ENCODE data around the gene HRCT1.
"Not testable (repeated sequence)": the region's sequence is repeated elsewhere in the genome, so short reads cannot be mapped to it uniquely, and the experiment has no call there.

The HRCT1 gene

GRCh38 chr9:35918780-35919179, 12.8 kb downstream of the HRCT1 start:
- no peak for DNase-seq (ENCODE audit: low spot score)

GRCh38 chr9:35919212-35920008, 13.4 kb downstream of the HRCT1 start:
- no peak for DNase-seq (ENCODE audit: low spot score)

DNA sequence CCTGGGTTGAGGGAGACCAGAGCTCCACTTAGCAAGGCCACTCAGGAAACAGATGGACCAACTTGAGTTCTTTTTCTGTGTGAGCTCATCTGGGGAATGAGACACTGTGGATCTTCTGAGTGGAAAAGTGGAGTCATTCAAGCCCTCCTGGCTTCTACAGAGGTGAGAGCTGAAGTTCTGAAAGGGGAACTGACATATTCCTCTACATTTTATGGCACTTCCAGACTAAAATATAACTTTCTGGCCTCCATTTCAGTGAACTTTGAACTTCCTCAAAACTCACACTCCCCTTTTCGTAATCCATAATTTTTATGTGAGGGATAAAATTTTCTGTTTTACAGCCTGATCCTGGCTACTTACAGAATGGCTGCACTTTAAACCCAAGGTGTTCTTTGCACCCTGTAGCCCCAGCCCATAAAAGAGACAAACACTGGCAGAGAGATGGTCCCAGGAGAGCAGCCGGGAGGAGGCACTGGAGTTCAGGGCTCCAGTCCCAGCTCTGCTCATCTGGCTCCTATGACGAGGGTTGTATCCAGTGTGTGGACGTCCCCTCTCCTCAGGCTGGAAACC, 14.1 kb downstream of the HRCT1 start:
- no peak for DNase-seq (ENCODE audit: low spot score)

DNA sequence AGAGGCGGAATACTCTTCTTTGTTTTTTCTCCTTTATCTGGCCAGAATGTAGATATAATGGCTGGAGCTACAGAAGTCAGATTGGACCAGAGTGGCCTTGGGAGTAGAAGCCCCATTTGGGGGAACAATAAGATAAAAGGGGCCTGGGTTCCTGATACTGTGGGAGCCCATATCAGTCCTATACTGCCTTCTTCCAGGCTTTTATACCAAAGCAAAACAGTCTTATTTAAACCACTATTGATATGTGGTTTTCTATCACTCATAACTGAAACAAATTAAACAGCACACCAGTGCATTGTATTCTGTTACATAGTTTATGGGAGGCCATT, 17.6 kb downstream of the HRCT1 start:
- DNase-seq (ENCODE audit: low spot score) = no peak

DNA sequence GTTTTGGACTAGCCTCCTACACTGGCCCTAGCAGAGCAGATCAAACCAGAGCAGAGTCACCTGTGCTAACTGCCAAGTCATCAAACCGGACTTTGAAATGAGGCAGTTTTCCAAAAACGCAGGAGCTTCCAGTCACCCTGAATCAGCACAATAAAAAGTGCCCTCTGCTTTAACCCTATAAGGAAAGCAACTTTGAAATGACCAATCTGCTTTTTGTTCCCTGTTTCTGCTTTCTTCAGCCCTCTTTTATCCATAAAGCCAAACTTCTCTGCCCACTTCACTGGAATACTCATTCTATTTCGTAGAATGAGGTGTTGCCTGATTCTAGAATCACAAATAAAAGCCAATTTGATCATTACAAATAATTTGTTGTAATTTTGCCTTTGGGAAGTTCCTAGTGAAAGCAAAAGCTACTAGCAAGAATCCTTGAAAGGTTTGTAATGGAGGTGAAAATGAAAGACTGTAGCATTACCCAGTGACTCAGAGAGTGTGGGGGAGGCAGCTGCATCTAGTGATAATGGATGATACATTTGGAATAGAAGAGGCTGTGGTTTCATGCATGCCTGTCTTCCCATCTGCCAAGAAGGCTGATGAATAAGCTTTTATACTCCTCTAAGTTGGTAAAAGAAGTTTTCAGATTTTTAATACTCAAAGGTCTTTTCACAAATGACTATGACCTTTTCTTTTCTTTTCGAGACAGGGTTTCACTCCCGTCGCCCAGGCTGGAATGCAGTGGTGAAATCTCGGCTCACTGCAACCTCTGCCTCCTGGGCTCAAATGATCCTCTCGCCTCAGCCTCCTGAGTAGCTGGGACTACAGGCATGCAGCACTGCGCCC, 18.1 kb downstream of the HRCT1 start:
- no peak for DNase-seq (ENCODE audit: low spot score)

- DNase-seq (ENCODE audit: low spot score) = no peak
Observed at GRCh38 chr9:35928591-35929452, 22.8 kb downstream of the HRCT1 start.

GRCh38 chr9:35929453-35929718, 23.4 kb downstream of the HRCT1 start:
- no peak for DNase-seq (ENCODE audit: low spot score)

DNA sequence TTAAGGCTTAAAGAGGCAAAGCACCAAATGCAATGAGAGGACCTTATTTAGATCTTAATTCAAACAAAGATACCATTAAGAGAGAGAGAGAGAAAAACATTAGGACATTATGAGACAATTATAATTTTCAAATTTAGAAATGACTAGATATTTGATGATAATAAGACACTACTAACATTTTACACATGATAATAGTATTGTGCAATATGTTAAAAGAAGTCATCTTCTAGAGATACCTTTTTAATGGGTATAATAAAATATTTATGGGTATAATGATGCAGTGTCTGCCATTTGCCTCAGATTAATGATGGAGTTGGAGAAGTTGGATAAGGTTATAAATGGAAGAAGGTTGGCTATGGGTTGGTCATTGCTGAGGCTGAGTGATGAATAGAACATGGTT, 24.5 kb downstream of the HRCT1 start:
- DNase-seq (ENCODE audit: low spot score) = no peak

DNA sequence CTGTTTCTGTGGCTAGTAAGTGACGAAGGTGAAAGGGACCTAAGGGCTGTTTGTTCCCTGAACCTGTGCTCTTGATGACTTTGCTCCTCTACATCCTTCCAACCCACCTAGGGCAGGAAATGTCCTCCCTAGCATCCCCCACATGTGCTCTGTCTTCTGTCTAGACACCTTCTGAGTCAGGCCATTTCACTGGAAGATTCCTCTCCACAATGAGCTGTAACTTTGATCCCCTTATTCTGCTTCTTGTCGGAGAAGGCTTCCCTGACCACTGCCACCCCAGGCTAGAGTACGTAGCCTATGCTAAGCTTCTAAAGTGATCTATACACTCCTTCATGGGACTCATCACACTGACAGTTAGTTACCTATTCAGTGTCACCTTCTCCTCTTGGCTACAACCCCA, 25.0 kb downstream of the HRCT1 start:
- no peak for DNase-seq (ENCODE audit: low spot score)

GRCh38 chr9:35932735-35933134, 26.7 kb downstream of the HRCT1 start:
- peak; percentile 3 for DNase-seq (ENCODE audit: low spot score)

GRCh38 chr9:35933550-35934067, 27.6 kb downstream of the HRCT1 start:
- no peak for DNase-seq (ENCODE audit: low spot score)

- DNase-seq (ENCODE audit: low spot score) = not testable (repeated sequence)
Observed at GRCh38 chr9:35934069-35934468, 28.1 kb downstream of the HRCT1 start.

DNA sequence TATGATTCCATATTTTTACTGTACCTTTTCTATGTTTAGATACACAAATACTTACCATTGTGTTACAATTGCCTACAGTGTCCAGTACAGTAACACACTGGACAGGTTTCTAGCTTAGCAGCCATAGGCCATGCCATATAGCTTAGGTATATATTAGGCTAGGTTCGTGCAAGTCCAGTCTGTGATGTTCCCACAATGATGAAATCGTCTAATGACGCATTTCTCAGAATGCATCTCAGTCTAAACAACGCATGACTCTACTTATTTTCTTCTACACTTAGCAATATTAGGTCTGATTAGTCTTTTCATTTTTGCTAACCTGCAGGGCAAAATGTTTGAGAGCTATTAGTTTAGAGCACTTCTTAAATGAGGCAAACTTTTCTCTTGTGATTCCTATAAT, 29.3 kb downstream of the HRCT1 start:
- no peak for DNase-seq (ENCODE audit: low spot score)

DNA sequence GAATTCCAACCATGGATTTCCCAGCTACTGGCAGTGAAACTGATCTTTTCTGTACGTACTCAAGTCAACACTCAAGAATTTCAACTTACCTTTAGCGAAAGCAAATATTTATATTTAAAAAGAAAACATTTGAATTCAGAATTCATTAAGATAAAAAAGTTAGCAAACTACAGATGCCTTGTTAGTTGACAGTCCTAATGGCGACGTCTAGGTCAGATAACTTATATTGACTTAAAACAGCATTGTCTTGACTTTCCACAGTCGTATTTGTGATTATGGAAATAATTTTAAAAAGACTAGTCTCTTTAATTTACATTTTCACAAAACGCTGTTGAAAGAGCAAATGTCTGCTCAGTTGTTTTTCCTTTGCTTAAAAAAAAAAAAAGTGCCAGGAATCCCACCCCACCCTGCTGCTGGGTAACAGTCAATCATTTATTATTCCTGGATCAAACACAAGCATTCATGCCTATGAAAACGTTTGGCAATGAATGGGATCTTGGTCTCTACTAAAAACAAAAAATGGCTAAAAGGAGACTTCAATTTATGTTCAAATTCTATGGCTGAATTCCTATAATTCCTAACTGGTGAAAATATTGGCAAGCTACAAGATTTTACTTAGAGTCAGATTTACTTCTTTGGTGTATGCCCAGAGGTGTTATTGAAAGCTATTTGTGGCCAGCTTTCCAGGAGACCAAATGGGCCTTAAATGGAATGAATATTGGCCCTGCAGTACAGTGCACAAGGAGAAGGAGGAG, 29.9 kb downstream of the HRCT1 start:
- no peak for DNase-seq (ENCODE audit: low spot score)

- DNase-seq (ENCODE audit: low spot score) = no peak
Observed at GRCh38 chr9:35937227-35937626, 31.2 kb downstream of the HRCT1 start.

- DNase-seq (ENCODE audit: low spot score) = no peak
Observed at GRCh38 chr9:35938474-35939356, 32.7 kb downstream of the HRCT1 start.

DNA sequence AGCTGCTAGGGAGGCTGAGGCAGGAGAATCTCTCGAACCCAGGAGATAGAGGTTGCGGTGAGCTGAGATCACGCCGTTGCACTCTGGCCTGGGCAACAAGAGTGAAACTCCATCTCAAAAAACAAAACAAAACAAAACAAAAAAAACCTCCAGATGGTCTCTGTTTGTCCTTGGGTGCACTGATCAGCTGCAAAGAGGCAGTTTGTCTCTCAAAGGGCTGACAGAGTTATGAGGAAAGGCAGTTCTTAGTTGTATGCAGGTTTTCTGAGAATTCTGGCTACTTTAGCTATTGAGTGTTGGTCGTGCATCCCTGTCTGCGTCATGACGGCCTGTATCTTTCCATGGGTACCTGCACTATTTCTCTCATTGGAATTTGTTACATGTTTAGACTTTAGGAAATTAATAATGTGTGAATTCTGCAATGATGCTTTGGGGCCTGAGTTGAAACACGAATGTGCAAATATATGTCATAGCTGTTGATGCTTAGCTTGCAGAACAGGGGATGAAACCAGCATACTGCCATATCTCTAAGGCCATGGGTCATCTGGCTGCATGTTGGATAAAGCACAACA, 33.8 kb downstream of the HRCT1 start:
- no peak for DNase-seq (ENCODE audit: low spot score)

DNA sequence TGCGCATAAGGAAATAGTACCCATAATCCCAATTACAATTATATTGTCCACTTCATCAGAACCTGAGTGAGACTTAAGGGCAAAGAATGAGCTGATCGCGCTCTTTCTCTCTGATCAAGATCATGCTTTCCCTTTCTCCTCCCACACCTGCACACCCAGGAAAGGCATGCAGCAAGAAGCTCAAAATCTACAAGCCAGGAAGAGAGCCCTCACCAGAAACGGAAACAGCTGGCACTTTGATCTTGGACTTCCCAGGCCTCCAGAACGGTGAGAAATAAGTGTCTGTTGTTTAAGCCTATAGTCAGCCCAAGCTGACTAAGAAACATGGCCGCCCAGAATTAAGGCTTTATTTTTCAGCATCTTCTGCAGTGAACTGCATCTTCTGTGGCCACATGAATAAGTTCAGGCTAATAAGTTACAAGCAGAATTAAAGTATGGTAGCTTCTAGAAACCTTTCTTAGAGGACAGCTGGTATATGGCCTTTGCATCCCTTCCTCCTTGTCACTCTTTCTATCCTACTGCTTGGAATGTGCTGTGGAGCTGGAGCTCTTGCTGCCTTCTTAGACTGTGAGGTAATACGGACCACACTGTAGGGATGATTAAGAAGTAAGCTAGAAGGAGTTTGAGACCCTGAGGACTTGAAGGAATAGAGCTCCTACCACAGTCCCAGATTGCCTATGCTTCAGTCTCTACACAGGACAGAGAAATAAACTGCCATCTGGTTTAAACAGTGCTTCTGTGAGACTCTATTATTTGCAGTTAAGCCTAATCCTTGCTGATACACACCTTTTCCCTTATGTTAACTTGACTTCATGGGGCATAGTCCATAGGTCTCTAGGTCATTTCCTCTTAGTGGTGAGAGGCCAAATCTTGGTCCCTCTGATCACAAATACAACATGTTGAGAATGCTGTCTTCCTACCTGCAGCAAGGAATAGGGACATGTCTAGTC, 34.7 kb downstream of the HRCT1 start:
- peak; percentile 49 for DNase-seq (ENCODE audit: low spot score)

DNA sequence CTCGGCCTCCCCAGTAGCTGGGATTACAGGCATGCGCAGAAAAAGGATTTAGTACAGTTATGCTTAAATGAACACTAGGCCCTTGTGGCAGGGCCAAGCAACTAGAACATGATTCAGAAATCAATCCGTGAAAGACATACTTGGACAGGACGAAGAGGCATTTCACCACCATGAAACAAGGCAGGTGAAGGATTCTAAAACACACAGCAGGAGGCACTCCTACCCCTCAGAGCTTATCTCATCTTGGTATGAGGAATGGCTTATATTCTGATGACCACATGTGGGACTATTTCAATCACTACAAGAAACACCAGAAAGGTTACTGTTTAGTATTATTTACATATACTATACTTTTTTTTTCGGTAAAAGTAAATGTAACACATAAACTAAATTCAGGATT, 36.3 kb downstream of the HRCT1 start:
- DNase-seq (ENCODE audit: low spot score) = no peak

Data from CD4-positive, alpha-beta T cell treated with Interleukin-15 for 4 hours (primary cell).